Measurements from ENCODE around the gene NOVA1.

DNA sequence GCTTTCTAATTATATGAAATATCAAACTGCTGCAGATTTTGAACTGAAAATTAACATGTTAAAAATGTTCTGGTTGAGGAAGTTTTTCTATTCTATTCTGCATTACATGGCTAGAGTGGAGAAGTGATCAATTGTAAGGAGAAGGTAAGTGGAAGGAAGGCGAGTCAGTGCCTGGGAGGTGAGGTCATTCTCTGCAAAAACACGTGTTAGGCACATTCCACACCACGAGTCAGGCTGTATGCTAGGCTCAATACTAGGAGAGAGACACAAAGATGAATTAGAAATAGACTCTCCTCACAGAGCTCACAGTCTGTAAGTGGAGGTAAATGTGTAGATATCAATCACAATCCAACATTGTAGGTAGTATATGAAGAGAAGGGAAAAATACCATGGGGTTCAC, 194.1 kb downstream of the NOVA1 start:
- TF ChIP-seq, protein P1, sequence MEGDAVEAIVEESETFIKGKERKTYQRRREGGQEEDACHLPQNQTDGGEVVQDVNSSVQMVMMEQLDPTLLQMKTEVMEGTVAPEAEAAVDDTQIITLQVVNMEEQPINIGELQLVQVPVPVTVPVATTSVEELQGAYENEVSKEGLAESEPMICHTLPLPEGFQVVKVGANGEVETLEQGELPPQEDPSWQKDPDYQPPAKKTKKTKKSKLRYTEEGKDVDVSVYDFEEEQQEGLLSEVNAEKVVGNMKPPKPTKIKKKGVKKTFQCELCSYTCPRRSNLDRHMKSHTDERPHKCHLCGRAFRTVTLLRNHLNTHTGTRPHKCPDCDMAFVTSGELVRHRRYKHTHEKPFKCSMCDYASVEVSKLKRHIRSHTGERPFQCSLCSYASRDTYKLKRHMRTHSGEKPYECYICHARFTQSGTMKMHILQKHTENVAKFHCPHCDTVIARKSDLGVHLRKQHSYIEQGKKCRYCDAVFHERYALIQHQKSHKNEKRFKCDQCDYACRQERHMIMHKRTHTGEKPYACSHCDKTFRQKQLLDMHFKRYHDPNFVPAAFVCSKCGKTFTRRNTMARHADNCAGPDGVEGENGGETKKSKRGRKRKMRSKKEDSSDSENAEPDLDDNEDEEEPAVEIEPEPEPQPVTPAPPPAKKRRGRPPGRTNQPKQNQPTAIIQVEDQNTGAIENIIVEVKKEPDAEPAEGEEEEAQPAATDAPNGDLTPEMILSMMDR (conservative IDR thresholded peaks at IDR 0.05; ENCODE audit: low read length): no peak
- no peak for TF ChIP-seq EZH2phosphoT487 (IDR thresholded peaks at IDR 0.05; ENCODE audit: borderline replicate concordance)

Measured in Loucy (cell line).